Parathyroid adenoma (tissue), 2 donors: Measurements from ENCODE around the gene USP7.
"Not testable (repeated sequence)": the region's sequence is repeated elsewhere in the genome, so short reads cannot be mapped to it uniquely, and the experiment has no call there.

ENCODE experiments used
- H2AFZ ChIP-seq: fragments of 300-600 bp; sonication (generic); one replicate; pipeline ENCODE4 v1.7.0; 2017; ENCODE audit warnings: antibody characterized with exemption, mild to moderate bottlenecking
- H3K27ac ChIP-seq: fragments of 300-600 bp; sonication (generic); one replicate; pipeline ENCODE4 v1.7.0; 2017
- H3K27me3 ChIP-seq: fragments of 300-600 bp; sonication (generic); one replicate; pipeline ENCODE4 v1.7.0; 2017; ENCODE audit warnings: low read length; ENCODE audit not compliant: control insufficient read depth, insufficient read depth
- H3K36me3 ChIP-seq: fragments of 300-600 bp; sonication (generic); one replicate; pipeline ENCODE4 v1.7.0; 2017; ENCODE audit warnings: low read length; ENCODE audit not compliant: control insufficient read depth, insufficient read depth
- H3K4me1 ChIP-seq: fragments of 300-600 bp; sonication (generic); one replicate; pipeline ENCODE4 v1.7.0; 2017; ENCODE audit warnings: control low read depth
- H3K4me2 ChIP-seq: fragments of 300-600 bp; sonication (generic); one replicate; pipeline ENCODE4 v1.7.0; 2017; ENCODE audit warnings: low read length
- H3K4me3 ChIP-seq: fragments of 300-600 bp; sonication (generic); one replicate; pipeline ENCODE4 v1.7.0; 2017; ENCODE audit warnings: low read depth, low read length
- H3K79me2 ChIP-seq: fragments of 300-600 bp; sonication (generic); one replicate; pipeline ENCODE4 v1.7.0; 2017; ENCODE audit warnings: control low read depth
- H3K9ac ChIP-seq: fragments of 300-600 bp; sonication (generic); one replicate; pipeline ENCODE4 v1.7.0; 2017; ENCODE audit warnings: mild to moderate bottlenecking
- H3K9me3 ChIP-seq: fragments of 300-600 bp; sonication (generic); one replicate; pipeline ENCODE4 v1.7.0; 2017; ENCODE audit warnings: low read length; ENCODE audit not compliant: control insufficient read depth
- CTCF ChIP-seq: fragments of 300-600 bp; sonication (generic); IDR thresholded peaks from one replicate; pipeline ENCODE4 v1.7.0; 2017; ENCODE audit warnings: antibody characterized with exemption, mild to moderate bottlenecking
- donor health status: primary hyperparathyroidism.

USP7 gene

GRCh38 chr16:8919934-8920462 is 43.7 kb downstream of the USP7 start:
- no peaks in the 10 kb centered on the region for H3K4me1 ChIP-seq
- H2AFZ ChIP-seq = no peak overlapping the region
- no peak overlapping the region for H3K9ac ChIP-seq
- no peak overlapping the region for H3K27ac ChIP-seq
- H3K4me3 ChIP-seq = no peak overlapping the region
- H3K79me2 ChIP-seq = peaks cover 37% of the 10 kb centered on the region
- H3K4me2 ChIP-seq = no peak overlapping the region
- no peaks in the 10 kb centered on the region for H3K27me3 ChIP-seq
- no peaks in the 10 kb centered on the region for H3K36me3 ChIP-seq
- no peaks in the 10 kb centered on the region for H3K9me3 ChIP-seq
- TF ChIP-seq CTCF = no peak

- no peak overlapping the region for H3K9ac ChIP-seq
- H3K27ac ChIP-seq = no peak overlapping the region
- H3K36me3 ChIP-seq = no peaks in the 10 kb centered on the region
- no peaks in the 10 kb centered on the region for H3K4me1 ChIP-seq
- no peak overlapping the region for H3K4me3 ChIP-seq
- no peaks in the 10 kb centered on the region for H3K9me3 ChIP-seq
- no peak overlapping the region for H2AFZ ChIP-seq
- no peak overlapping the region for H3K4me2 ChIP-seq
- no peak for TF ChIP-seq CTCF
- no peaks in the 10 kb centered on the region for H3K27me3 ChIP-seq
- peaks cover 31% of the 10 kb centered on the region for H3K79me2 ChIP-seq
Measured at GRCh38 chr16:8919089-8919933, 44.4 kb downstream of the USP7 start.

- H3K9ac ChIP-seq, H3K4me2 ChIP-seq, H2AFZ ChIP-seq, H3K36me3 ChIP-seq, H3K27ac ChIP-seq, H3K9me3 ChIP-seq, H3K27me3 ChIP-seq, H3K4me1 ChIP-seq, H3K4me3 ChIP-seq: not testable (repeated sequence)
- peaks cover 32% of the 10 kb centered on the region for H3K79me2 ChIP-seq
Measured at GRCh38 chr16:8917336-8917735, 46.4 kb downstream of the USP7 start.

- no peaks in the 10 kb centered on the region for H3K36me3 ChIP-seq
- TF ChIP-seq CTCF = no peak
Measured at GRCh38 chr16:8916541-8917225, 47.0 kb downstream of the USP7 start.

GRCh38 chr16:8915722-8916301 is 47.9 kb downstream of the USP7 start:
- H3K36me3 ChIP-seq = no peaks in the 10 kb centered on the region
- no peaks in the 10 kb centered on the region for H3K4me1 ChIP-seq
- no peak for TF ChIP-seq CTCF

More at GRCh38 chr16:8916541-8917225, 47.0 kb downstream of the USP7 start:
- no peak overlapping the region for H3K4me2 ChIP-seq
- H3K27ac ChIP-seq = no peak overlapping the region
- H2AFZ ChIP-seq = no peak overlapping the region
- peaks cover 31% of the 10 kb centered on the region for H3K79me2 ChIP-seq
- H3K9me3 ChIP-seq = no peaks in the 10 kb centered on the region
- no peaks in the 10 kb centered on the region for H3K4me1 ChIP-seq
- H3K4me3 ChIP-seq = no peak overlapping the region
- H3K9ac ChIP-seq = no peak overlapping the region
- no peaks in the 10 kb centered on the region for H3K27me3 ChIP-seq

More at GRCh38 chr16:8915722-8916301, 47.9 kb downstream of the USP7 start:
- Histone ChIP-seq H3K9me3 (no peaks in the 10 kb centered on the region), H3K27ac (no peak overlapping the region), H3K27me3 (no peaks in the 10 kb centered on the region), H3K9ac (no peak overlapping the region), H3K79me2 (peaks cover 35% of the 10 kb centered on the region), H3K4me2 (no peak overlapping the region), H3K4me3 (no peak overlapping the region), H2AFZ (no peak overlapping the region)
